A549 (cell line): ENCODE measurements around the gene FNBP1L.

Experiments used
- RNF2 ChIP-seq: fragments of 200-600 bp; sonication (generic); IDR thresholded peaks from 2 replicates; pipeline ENCODE4 v1.6.1; 2016; ENCODE audit warnings: low read depth, mild to moderate bottlenecking, antibody characterized with exemption, moderate library complexity, borderline replicate concordance
- TF ChIP-seq, protein P1 (sequence below): fragments of >200 bp; sonication (Bioruptor Twin); formaldehyde crosslinking; IDR thresholded peaks from 3 replicates; pipeline ENCODE4 v1.5.1; 2016
- TF ChIP-seq, protein P2 (sequence below): IDR thresholded peaks from 2 replicates; pipeline ENCODE4 v1.6.1; 2012; ENCODE audit warnings: low read depth, borderline replicate concordance
- TF ChIP-seq, protein P3 (sequence below): IDR thresholded peaks from 2 replicates; pipeline ENCODE4 v1.6.1; 2012

DNA sequence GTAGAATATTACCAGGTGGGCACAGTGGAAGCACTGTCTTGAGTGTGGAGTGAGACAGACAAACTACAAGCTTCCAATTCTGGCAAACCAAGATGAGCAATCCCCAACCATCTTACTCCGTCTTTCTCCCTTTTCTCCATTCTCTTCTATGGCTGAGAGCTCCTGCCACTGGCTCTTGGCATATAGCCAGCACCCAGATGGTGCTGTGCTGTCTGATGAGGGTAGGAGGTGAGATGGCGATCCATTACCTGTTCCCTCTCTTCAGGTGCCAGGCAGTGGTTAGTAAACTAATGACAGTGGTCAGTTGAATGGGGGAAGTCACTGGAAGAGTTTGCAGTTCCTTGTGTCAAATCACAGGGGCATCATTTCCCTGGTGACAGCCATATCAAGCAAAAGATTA is 108.4 kb downstream of the FNBP1L start:
- TF ChIP-seq, protein P1, sequence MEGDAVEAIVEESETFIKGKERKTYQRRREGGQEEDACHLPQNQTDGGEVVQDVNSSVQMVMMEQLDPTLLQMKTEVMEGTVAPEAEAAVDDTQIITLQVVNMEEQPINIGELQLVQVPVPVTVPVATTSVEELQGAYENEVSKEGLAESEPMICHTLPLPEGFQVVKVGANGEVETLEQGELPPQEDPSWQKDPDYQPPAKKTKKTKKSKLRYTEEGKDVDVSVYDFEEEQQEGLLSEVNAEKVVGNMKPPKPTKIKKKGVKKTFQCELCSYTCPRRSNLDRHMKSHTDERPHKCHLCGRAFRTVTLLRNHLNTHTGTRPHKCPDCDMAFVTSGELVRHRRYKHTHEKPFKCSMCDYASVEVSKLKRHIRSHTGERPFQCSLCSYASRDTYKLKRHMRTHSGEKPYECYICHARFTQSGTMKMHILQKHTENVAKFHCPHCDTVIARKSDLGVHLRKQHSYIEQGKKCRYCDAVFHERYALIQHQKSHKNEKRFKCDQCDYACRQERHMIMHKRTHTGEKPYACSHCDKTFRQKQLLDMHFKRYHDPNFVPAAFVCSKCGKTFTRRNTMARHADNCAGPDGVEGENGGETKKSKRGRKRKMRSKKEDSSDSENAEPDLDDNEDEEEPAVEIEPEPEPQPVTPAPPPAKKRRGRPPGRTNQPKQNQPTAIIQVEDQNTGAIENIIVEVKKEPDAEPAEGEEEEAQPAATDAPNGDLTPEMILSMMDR = no peak
- TF ChIP-seq, protein P2, sequence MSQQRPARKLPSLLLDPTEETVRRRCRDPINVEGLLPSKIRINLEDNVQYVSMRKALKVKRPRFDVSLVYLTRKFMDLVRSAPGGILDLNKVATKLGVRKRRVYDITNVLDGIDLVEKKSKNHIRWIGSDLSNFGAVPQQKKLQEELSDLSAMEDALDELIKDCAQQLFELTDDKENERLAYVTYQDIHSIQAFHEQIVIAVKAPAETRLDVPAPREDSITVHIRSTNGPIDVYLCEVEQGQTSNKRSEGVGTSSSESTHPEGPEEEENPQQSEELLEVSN = no peak
- TF ChIP-seq, protein P3, sequence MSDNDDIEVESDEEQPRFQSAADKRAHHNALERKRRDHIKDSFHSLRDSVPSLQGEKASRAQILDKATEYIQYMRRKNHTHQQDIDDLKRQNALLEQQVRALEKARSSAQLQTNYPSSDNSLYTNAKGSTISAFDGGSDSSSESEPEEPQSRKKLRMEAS = no peak
- TF ChIP-seq RNF2 = no peak
